Fibroblast of peridontal ligament (primary cell): ENCODE data around the gene SLIT1.

ENCODE experiments used
- DNase-seq: peaks from one replicate; pipeline ENCODE4 v3.0.0-alpha.2; 2010; ENCODE audit errors: extremely low read depth

Gene SLIT1

DNA sequence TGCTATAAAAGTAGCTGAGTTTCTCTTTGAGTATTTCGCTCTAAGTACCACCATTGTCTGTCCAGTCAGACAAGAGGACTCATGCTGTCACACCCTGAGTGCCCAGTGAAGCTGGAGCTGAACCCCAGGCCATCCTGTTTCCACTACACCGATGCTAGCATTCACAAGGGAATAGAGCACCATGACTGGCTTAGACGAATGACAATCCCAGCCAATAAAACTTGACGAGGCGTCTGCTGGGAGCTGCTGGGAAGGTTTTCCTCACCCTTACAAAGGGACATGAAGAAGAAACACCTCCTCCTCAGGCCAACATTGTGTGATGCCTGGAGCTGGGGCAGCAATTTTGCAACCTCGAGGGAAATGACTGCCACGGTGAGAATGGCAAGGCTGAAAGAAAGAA is 17.5 kb upstream of the SLIT1 start:
- no peak for DNase-seq

DNA sequence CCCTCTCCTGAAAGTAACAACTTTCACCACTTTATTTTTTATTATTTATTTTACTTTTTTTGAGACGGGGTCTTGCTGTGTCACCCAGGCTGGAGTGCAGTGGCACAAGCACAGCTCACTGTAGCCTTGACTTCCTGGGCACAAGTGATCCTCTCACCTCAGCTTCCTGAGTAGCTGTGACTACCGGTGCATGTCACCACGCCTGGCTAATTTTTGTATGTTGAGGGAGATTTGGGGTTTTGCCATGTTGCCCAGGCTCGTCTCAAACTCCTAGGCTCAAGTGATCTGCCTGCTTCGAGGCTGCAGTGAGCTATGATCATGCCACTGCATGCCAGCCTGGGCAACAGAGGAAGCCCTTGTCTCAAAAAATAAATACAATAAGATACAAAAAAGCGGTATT is 14.9 kb upstream of the SLIT1 start:
- no peak for DNase-seq

DNA sequence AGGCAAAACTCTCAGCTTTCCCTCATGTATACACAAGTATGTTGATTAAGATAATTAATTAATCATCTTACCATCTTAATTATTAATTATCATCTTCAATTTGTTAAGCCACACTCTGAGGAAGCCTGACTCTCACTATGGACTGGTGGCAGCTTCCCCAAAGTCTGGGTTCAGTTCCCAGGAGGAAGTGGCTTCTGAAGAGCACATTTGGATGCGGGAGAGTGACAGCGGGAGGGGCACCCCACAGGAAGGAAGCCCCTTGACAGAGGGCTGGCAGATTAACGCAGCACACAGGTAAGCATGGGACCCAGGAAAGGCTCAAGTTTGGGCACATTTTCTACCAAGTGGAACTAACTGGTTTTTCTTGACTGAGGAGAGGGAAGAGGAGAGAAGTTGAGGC is 13.4 kb upstream of the SLIT1 start:
- DNase-seq, result no peak

DNA sequence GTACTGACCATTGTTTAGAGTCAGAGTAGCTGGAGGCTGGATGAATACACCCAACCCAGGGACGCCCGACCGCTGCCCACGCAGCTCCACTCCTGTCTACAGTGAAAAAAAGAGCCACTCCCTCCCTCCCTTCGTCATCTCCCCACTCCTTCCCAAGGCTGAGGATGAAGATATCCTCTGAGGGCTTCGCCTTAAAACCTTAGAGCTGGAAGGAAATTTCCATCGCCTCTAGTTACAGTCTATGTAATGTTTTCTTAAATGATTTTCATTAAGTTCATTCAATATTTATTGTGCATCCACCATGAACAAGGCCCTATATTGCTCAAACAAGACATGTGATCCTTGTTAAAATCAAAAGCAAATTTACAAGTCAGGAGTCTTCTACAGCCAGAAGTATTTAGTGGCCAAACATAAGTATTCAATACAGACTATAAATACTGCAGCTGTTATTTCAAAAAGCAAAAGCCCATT is 11.3 kb upstream of the SLIT1 start:
- DNase-seq, result peak; percentile 20

DNA sequence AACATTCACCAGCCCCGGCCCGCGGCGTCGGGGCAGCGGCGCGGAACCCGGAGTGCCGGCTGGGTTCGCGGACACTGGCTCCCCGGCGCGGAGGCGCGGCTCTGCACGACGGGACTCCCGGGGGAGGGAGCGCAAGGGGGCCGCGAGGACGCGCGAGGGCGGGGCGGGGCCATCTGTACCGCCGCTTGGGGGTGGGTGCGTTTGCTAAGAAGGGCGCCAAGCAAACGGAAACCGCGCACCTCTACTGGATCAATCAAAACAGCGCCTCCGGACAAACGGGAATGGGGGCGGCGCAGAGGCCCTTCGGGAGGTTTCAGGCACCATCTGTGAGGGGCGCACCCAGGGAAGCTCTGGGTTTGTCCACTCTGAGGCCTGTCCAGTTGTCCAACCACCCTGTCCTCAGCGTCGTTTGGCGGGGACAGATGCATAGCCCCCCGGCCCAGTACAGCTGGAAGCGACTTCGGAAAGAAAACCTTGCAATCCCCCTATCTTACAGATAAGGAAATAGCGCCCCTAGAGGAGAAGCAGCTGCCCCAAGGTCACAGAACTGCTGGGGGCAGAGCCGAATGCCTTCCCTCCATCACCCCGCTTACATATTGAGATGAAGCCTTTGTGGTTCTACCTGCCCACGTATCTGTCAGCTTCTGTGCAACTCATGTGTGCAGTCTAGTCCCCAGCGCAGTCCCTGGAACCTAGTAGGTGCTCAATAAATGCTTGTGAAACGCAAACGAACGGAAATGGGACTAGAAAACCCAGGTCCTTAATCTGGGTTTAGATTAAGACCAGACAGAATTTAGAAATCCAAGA is 10.7 kb upstream of the SLIT1 start:
- DNase-seq, result peak; percentile 51

DNA sequence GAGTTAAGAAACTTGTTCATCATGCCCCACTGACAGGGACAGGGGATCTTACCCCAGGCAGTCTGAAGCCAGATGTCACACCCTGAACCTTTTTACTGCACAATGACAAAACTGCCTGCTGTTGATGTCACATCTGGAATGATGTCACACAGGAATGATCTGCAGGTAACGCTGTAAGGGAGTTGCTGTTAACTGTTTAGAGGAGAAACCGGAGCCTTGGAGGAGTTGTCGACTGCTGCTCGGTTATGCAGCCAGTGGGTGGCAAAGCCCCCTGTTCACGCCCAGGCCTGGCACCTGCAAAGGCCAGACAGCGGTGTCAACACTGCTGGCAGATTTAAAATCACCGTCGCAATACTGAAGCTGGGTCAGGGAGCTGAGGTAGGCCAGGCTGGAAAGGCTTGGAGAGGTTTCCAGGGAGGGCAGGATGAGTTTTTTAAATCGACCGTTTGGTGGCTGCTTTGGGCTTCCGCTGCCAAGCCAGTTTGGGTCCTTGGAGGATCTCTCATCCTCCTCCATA is 10.0 kb upstream of the SLIT1 start:
- no peak for DNase-seq

DNA sequence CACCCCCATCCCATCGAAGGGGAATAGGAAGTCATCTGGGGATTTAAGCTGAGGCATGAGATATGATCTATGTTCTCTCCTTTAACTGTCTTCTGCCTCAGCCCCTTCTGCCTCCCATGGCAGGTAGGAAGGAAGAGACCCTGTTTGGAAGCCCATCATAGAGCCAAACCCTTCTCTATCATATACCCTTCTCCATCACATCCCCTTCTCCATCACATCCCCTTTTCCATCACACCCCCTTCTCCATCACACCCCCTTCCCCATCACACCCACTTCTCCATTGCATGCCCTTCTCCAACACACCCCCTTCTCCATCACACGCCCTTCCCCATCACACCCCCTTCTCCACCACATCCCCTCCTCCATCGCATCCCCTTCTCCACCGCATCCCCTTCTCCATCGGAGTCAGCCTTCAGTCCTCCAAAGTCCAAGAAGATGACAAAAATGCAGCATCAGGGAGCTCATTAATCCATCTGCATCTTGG is 7.2 kb upstream of the SLIT1 start:
- DNase-seq, result no peak

DNA sequence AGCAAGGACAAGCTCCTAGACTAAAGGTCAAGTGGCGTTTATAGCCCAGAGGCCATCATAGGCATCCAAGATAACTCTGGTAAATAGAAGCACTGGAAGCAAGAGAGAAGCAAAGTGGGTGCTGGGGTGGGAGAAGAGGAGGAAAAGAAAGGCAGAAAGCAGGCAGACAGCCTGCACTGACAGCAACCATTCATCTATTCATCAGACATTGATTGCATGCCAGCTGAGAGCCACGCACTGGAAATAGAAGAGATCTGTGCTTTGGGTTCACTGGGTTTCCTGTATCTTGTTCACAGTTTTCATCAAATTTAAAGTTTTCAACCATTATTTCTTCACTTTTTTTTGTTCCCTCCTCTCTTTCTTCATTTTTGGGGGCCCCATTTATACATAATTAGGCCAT is 4.7 kb upstream of the SLIT1 start:
- DNase-seq, result no peak

DNA sequence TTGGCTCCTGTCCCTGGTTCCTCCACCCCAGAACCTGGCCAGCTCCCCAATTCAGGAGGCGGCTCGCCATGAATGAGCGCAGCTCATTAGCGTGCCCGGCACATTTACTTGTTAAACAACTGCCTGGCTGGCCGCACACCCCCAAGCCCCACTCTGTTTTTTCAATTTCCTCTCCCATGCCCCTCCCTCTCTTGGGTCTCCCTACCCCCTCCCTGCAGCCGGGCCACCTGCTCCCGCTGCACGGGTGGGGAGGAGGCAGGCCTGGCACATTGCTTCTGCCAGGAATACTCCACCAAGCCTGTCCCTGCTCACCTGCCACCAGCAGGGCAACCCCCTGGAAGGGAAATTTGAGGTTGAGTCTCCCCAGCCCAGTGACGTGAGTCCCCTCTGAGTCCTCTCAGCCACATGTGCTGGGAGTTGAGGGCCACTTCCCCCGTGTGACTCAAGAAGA is 2.5 kb upstream of the SLIT1 start:
- no peak for DNase-seq

DNA sequence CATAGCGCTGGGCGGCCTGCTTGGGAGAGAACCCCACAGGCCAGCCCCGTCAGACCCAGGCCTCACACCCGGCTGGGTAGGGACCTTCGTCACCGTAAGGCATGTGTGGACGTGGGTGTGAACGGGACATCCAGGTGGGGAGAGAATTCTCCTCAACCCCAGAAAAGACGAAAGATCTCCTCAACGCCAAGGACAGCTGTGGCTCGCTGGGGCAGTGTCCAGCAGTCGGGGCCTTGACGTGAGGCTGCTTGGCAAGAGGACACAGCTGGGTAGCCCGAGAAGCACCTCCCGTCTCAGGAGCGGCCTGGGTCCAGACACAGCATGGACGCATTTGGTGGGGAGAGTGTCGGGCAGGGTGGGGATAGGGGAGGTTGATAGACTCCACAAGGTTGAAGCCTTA is 1.2 kb upstream of the SLIT1 start:
- no peak for DNase-seq

DNA sequence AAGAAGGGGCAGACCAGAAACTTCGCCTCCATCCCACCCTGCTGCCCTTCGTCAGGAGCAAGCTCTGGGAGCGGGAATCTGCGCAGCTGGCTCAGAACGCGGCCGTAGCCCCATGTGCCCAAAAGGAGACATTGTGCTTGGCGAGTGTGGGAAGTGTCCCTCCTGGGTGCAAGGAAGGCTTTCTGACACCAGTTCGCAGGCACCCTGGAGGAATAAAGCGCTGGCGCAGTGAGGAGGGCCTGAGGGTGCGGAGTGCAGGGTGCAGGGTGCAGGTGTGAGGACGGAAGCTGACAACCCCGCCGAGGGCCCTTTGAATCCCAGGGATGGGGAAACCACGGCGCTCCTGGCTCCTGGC is 811 bp downstream of the SLIT1 start:
- no peak for DNase-seq

DNA sequence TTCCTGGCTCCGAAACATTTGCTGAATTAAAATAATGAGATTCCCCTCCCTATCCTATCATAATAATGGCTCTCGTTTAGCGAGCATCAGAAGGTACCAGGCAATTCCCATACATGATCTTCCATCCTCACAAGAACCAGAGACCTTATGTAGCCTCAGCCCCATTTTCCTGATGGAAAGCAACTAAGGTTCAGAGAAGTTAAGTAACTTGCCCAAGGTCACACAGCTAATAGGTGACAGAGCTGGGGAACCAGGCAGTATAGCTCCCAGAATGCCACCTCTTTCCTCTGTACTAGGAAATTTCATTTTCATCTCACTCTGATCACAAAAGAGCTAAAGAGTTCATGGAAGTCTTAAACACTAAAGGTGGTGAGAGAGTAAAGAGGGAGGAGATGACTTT is 2.4 kb downstream of the SLIT1 start:
- DNase-seq, result no peak

DNA sequence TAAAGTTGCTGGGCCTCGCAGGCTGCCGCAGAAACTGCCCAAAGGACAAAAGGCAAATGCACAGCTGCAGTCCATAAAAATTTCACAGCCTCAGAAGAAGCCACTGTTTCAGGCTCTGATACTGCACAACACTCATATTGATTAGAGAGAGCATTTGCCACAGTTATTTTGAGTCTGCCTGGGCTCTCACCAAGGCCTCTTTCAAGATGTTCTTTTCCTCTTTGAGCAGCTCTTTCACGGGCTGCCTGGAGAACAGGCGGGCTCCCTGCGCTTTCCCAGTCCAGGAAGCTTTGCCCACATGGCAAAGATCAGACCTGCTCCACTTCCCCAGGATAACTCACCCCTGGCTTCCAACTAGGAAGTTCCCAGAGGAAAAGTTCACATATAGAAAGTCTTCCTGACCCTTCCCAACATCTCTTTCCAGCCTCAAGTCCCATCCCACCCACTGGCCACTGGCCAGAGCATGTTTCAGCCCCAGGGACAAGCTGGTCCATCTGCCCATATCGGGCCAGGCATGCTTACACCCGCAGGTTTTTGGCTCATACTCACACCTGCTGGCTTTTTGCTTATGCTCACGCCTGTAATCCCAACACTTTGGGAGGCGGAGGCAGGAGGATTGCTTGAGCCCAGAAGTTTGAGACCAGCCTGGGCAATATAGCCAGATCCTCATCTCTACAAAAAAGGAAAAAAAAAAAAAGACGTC is 3.3 kb downstream of the SLIT1 start:
- no peak for DNase-seq

DNA sequence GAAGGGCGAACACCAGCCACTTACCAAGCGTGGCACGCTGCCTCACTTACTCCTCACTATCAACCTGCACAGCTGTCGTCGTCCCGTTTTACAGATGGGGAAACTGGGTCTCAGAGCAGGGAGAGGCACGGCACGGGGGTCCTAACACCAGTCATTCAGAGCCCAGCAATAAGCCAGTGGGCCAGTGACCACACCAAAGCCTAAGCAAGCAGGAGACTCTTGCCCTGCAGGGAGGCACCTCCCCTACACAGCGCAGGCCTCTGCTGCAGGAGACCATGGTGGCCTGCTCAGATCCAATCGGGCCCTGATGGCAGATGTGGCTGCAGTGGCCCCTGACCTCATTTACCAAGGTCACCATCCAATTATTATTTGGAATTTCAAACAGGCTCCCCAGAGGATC is 4.8 kb downstream of the SLIT1 start:
- DNase-seq, result no peak

DNA sequence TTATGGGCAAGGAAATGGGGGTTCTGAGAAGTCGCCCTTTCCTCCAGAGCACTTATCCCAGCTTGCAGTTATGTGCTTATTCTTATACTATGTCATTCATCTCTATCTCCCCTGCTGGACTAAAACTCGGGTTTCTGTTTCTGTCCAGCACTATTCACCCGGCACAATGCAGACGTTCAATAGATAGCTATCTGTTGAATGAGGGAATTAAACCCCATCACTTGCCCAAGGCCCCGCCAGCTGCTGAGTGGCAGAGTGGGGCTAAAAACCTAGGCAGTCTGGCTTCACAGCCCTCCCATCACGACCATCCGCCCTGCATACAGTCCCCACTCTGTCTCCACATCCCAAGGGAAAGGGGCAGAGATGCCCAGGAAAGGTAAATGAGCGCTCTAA is 5.4 kb downstream of the SLIT1 start:
- DNase-seq, result no peak

DNA sequence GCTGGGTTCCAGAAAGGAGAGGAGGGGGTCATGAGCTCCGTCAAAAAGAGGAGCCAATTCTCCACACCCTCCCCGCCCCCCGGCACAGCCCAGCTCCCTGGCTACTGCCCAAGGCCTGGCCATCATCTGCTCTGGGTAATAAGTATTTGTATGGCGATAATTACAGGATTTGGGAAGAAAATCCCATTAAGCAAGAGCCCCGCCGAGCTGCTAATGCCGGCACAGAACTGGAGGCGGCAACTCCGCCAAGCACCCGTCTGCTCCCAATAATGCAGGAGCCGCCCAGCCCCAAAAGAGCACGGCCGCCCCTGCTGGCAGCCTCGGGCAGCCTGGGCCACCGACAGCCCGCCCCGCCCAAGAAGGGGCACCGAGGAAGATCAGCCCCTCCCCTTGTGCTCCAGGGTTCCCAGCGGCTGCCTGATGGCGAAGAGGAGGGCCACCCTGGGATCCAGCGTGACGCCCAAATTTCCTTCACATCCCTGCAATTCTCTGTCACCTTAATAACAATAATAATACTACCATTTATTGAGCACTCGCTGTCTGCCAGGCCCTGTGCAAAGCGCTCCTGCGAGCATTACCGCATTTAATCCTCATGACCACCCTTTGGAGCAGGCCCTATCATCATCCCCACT is 5.9 kb downstream of the SLIT1 start:
- DNase-seq, result no peak

DNA sequence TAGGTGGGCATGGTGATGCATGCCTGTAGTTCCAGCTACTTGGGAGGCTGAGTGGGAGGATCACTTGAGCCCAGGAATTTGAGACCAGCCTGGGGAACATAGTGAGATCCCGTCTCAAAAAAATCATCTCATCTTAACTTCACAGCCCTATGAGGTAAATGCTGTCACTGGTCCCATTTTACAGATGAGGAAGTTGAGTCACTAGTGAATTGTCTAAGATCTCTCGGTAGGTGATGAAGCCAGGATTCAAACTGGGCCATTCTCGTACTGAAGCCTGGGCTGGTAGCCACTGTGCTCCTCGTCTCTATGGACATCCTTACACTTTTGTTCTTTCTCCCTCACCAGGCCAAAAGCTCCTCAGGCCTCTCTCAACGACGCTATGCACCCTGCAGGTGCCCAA is 6.4 kb downstream of the SLIT1 start:
- no peak for DNase-seq

DNA sequence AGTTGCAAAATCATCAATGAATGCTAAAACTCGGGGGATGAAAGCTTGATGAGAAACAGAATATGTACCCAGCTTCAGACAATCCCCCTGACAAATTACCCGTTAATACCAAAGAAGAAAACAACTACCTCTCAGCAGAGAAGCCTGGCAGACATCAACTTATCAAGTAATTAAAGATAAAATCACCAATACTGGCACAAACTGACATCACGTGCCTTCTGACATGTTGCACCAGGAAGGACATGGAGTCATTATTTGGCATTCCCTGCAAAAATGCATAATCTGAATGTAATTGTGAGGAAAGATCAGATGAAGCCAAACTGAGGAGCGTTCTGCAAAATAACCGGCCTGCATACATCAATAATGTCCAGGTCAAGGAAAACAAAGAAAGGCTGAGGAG is 7.7 kb downstream of the SLIT1 start:
- no peak for DNase-seq

DNA sequence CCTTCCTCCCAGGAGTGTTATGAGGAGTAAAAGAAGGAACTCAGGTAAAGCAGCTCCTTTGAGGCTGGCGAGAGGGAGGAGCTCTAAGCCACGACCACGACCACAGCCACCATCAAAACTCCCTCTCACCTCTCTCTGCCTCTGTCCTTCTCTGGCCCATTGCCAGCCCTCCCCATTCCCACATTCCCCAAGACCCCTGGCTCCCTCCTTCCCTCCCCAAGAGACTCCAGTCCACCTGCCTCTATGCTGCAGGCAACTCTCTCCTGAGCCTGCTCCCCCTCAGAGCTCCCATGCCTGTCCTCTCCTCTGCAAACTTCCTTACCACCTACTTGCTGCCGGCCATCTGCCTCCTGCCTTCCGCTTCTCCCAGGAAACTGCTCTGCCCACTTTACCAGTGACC is 9.5 kb downstream of the SLIT1 start:
- DNase-seq, result no peak

DNA sequence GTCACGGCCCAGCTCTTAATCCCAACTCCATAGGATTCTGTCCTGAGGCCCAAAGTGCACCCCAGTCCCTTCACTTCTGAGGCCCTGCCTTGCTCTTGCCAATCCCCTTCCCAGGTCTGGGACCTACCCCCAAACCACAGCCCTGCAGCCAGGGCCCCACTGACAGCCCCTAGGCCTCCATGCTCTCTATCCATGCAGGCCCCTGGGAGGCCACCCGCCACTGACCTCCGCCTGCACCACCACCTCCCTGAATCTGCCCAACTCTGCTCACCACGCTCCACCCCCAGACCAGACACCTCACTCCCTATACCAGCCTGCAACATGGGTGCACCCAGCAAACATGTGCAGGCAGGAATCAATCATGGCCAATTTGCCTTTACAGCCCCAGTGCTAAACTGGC is 10.2 kb downstream of the SLIT1 start:
- DNase-seq, result no peak

DNA sequence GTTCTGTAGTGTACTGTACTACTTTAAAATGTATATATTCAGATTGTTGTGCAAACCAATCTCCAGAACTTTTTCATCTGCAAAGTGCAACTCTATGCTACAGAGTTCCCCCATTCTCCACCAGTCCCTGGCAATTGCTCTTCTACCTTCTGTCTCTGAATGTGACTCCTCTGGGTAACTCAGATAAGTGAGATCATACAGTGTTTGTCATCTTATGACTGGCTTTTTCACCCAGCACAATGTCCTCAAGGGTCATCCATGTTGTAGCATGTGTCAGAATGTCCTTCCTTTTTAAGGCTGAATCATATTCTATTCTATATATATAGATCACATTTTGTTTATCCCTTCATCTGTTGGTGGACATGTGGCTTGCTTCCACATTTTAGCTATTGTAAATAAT is 10.8 kb downstream of the SLIT1 start:
- DNase-seq, result no peak

DNA sequence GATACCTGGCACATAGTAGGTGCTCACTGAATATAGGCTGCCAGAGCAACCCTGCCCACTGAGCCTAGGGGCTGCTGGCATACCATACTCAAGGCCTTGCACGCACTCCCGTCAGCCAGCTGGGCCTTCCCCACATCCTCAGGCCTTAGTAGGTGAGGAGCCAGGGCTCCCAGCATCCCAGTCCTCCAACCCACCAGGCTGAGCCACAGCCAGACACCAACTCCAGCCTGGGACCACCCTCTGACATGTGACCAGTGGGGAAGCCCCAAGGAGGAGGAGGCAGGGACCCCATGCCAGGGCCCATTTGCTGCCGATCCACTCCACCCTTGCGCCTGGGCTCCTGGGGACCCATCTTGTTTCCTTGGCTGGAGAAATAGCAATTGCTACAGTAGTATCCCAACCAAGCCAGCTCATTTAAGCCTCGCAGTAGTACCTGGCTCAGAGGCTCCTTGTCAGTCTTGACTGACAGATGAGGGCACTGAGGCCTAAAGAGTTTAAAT is 11.4 kb downstream of the SLIT1 start:
- no peak for DNase-seq
